NCI-H510A treated with DMSO at 0.1 percent for 48 hours (cell line): ENCODE measurements around the gene CYP19A1.
"Not testable (repeated sequence)": the region's sequence is repeated elsewhere in the genome, so short reads cannot be mapped to it uniquely, and the experiment has no call there.

Experiments used
- DNase-seq: peaks from one replicate; lab custom pipeline; 2025; lab: John Stamatoyannopoulos, UW

Gene CYP19A1

DNA sequence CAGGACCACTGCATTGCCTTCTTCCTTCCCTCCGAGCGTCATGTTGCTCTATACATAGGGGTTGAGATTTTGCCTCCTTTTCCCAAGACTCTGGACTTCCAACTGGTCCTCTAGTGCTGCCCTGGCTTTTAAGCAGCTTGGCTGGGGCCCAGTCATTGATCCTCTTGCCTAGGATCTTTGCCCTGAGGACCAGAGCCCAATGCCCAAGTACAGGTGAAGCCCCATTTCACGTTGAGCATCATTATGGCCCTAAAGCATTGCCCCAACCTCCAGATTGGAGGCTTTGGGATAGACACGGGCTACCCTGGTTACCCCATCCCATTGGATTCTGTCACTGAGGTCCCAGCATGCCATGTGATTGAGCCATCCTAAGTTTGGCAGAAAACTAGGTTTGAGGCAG is 47.7 kb downstream of the CYP19A1 start:
- DNase-seq: no peak

DNA sequence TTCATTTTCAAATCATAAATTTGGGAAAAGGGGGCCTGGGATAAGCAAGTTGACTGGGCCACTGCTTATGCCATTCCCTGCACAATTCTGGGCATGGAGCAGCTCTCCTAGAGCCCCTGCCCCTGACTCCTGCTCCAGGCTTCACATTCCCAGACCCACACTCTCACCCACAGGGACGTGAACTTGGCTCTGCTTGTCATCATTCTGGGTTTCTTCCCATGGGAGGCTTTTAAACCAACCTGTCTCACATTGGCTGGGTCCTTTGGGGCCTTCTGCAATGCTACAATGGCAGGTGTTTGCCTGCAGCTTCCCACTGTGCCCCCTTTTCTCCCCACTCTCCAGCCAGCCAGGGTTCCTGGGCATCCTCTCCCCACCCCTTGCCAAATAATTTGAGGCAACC is 49.1 kb downstream of the CYP19A1 start:
- DNase-seq: no peak

DNA sequence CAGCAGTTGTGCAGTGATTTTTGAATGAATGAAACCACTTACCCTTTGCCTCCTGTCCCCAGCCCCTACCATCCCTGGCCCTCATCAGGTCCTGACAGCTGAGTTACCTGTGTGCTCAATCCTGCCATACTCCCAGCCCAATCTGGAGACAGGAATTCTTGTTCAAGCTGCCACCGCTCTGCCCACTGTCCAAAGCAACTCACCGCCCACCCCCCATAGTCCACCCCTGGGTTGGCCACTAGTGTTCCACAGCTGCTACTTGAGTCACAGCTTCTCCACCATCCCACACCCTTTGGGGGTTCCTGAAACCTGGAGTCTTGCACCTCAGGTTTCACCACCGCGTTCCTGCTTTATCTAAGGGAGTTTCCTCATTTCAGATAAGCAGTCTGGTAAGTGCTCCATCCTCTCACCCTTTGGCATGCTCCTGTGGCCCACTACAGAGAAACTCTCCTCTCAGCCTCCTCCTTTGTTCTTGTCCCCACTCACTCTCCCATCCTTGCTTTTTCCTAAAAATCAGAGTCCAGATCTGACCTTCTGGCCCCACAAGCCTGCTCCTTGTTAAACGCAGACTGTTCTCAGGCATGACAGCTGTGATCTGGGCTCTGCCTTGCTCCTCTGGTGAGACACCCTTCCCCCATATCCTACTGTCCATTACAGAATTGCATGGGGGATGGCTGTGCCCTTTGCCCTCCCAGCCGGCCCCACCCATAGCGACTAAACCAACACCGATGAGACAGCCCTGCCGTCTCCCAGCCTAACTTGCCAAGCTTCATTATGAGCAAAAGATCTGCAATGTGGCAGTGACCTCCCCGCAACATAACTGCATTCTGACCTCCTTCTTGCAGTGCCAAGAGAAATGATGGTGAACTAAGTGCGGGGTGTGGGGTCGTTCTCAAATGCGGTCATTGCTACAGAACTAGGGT is 50.0 kb downstream of the CYP19A1 start:
- DNase-seq: no peak

DNA sequence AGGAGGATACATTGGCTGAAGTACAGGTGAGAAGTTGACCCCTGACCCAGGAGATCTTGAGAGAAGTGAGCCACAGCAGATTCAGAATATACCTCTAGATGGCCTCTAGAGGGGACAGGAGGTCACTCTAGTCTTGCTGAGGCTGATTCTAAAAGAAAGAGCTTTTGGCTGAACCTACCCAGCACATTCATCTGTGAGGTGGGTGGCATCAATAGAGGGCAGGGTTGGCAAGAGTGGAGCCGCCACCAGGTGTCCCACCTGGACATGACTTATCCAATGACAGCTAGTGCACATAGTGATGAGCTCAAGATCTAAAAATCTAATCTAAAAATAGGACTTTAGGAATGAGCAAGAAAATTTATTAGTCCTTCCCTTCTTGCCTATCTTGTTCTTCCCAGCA is 51.6 kb downstream of the CYP19A1 start:
- DNase-seq: no peak

DNA sequence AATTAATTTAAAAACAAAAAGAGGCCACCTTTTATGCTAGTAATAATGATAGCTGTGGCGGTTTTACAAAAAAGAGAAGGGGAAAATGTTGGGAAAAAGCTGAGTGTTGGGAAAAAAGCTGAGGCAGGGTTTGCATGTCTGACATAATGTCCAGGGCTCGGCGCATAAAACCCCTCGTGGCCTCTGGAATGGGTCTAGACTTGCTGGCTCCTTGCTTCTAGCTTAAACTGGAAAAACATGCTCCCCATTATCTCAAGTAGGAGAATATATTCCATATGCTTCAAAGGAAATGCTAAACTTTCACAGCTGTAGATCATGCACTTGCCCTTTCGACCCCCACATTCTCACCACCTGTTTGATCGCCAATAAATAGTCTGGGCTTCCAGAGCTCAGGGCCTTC is 53.0 kb downstream of the CYP19A1 start:
- DNase-seq: no peak

DNA sequence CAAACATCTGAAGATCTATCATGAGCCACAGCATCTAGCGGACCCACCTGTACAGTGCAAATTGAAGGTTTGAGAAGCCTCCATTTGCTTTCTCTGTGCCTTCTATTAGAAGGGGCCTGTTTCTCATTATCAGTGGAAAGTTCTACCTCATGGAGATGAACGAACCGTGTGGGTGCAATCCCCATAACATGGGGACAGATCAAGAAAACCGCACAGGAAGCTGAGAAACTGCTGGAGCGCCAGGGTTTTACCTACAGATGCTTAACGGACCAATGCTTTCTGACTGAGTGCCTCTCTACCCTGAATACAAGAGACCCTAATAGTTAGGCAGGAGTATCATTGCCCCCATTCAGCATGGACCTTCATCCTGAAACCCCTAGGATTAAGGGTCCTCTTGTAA is 53.5 kb downstream of the CYP19A1 start:
- DNase-seq: no peak

DNA sequence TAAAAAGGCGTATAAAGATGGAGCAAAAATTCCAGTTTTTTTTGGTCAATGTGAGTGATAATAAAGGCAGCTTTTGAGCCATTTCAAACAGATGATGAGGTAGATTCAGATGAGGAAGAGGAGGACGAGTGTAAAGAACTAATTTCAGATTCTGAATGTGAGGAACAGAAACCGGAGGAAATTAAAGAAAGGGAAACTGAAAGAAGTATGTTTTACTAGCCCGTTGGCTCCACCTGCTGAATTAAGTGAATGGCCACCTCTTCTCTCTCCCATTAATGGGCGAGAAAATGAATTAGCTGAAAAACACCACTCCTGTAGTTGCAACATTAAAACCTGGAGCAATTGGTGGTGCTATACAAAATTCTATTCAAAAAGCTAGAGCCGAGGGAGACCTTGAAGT is 55.4 kb downstream of the CYP19A1 start:
- DNase-seq: no peak

DNA sequence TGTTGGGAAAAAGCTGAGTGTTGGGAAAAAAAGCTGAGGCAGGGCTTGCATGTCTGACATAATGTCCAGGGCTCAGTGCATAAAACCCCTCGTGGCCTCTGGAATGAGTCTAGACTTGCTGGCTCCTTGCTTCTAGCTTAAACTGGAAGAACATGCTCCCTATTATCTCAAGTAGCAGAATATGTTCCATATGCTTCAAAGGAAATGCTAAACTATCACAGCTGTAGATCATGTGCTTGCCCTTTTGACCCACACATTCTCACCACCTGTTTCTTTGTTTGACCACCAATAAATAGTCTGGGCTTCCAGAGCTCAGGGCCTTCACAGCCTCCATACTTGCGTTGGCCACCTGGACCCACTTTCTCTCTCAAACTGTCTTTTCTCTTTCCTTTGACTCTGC is 56.2 kb downstream of the CYP19A1 start:
- not testable (repeated sequence) for DNase-seq

DNA sequence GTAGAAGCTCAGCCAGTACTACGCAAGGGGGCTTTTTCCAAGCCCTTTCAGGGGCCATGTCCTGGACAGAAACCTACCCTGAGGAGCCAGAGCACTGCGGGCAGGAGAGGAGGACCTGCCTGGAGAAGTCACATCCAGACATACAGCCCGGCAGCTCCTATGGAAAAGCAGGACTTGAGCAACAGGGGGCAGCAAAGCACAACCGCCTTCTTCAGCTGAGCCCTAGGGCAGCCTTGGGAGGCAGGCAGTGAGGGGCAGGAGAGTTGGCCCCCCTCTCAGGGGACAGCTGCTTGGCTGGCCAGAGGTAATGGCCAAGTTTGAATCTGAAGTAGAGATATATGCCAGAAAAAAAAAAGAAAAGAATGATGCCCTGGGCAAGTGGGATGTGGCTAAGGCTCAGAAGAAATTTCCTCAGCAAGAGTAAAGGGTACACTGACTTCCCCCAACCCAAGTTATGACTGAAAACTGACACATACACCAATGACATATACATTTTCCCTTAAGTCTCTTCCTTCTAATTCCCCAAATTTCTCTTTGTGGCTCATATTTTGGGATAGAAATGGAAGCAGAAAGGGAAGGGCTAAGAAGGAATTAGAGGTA is 56.9 kb downstream of the CYP19A1 start:
- DNase-seq: peak; percentile 41

DNA sequence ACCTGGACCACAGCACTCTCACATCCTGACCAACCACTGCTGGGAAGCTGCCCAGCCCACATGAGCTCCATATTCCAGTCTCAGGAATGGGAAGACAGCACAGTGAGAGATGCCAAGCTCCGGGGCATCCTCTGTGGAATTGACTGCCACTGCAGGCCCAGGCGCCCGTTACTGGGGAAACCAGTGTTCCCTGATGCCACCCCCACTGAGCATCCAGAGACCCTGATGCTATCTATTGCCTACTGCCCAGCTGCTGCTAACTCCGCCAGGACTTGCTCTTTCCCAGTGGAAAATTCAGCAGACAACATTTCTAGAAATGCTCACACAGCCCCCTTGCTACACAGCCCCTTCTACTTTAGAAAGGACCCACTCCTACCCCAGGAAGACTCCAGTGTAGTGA is 57.6 kb downstream of the CYP19A1 start:
- DNase-seq: no peak

DNA sequence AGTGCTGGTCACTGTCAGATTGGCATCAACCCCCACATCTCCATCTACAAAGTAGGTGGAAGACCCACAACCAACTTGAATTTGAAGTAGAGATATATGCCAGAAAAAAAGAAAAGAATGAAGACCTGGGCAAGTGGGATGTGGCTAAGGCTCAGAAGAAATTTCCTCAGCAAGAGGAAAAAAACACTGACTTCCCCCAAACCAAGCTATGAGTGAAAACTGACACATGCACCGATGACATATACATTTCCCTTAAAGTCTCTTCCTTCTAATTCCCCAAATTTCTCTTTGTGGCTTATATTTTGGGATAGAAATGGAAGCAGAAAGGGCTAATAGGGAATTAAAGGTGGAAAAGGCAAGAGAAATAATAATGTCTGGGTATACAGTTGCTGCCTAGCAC is 59.0 kb downstream of the CYP19A1 start:
- no peak for DNase-seq

DNA sequence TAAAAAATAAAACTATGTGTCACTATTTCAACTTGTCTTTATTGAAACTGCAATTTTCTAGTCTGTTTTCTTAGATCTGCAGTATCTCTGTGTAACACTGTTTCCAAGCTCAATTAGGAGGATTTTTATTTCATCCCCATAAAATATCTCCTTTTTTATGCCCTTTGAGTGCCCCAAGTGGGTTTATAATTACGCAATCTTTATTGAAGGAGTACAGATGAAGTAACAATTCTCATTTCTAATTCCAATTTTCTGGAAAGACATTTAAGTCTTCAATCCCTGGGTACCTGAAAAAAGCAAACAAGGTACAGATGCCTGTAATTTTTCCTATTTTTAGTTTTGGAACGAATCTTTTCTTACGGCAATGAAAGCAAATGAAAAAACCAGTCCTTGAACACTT is 61.3 kb downstream of the CYP19A1 start:
- DNase-seq: no peak

DNA sequence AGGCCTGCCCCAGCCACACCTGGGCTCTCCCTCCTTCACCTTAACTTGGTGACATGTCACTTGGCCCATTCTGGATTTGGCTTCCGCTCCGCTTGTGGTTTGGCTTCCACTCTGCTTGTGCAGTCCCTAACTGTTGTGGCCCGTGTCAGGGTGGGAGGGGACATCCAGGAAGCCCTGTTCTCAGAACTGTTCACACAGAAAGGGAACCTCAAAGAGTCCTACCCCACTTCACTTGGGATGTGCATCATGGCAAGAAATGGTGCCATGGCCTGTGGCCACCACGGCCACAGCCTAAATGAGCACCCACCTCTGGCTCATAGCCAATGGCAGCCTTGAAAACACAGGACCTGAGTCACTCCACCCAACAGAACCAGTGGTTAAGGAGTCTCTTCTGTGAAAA is 63.4 kb downstream of the CYP19A1 start:
- no peak for DNase-seq

DNA sequence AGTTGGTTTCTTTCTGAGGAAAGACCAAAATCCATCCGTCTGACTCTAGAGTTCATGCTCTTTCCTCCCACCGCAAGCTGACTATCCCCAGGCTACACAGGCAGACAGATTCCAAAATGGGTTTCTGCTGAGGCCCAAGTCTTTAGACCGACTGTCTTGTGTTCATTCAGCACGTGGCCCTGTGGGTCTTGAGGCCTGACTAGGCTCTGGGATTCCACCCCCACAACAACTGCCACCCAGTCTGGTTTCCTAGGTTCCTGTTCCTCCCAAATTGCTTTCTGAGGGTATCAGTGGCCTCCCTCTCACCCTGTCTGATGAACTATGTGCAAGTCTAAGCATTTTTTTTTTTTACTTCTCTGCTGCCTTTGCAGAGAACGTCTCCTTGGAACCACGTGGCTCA is 67.7 kb downstream of the CYP19A1 start:
- no peak for DNase-seq

DNA sequence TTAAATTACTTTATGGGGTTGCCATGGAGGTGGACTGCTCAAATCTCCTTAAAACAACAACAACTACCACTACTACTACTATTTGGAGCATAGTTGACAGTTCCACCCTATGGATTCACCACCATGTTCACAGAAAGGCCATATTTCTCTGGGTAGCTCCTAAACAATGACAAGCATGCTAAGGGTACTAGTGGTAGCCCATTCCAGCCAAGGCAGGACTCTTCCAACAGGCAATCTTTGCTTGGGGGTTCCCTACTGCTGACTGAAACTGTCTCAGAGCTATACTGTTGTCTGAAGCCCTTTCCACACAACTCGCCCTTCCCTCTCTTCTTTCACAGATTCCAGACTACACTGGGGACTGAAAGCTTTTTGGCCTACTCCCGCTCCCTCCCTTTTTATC is 68.9 kb downstream of the CYP19A1 start:
- no peak for DNase-seq

DNA sequence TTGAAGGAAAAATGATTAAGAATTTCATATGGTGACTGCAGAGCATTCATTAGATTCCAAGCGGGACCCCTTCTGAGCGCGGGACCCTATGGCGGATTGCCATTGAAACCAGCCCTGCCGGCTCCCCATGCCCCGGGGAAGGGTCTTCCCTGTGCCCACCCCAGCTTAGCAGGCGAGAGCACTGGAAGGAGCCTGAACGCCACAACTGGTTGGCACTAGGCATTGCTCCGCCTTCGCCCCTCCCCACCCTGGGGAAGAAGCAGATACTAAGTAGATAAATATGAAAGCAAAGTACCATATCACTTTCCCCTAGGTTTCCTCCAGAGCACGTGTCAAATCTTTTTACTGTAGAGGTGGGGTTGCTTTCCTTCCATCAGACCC is 70.7 kb downstream of the CYP19A1 start:
- DNase-seq: no peak

DNA sequence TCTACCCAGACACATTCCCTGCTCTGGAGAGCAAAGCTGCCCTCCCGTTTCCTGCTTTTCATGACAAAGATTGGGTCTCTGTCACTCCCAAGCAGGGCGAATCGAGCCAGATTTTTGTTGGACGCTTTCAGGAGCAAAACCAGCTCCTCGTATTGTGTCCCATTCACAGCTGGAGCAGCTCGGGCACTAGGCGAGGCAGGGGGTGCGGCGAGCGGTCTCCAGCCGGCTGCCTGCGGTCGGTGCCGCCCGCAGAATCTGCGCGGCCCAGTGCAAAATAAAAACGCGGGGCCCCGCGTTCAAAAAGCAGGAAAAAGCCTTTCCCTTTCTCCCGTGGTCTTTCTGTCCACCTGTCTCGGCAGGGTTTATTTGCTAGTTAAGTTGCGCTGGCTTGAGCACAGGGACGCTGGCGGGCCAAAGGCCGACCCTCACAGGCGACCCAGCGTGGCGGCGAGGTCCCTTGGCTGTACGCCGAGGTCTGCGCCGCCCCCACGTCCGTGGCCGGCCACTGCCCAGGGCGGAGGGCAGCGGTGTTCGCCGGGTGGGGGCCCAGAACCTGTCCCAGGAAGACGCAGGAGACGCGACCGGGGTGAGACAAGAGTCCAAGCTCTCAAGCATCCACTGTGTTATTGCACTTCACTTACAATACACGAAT is 71.2 kb downstream of the CYP19A1 start:
- DNase-seq: no peak

DNA sequence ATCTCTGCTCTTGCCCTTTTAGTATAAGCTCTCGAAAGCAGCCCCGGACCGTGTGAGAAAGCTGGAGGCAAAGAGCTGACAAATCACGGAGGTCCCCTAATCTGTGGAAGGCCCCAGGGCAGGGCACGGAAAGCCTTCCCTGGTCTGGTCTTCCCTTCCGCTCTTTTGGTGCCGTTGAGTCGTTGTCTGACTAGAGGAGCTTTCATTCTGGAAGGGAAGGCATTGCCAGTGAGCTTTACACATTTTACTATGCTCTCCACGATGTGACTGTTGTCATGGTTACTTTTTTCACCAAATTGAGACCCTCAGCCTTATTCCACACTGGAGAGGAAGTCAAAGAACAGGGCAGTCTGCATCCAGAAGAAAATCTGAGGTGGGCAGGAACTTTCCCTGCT is 71.7 kb downstream of the CYP19A1 start:
- DNase-seq: no peak

DNA sequence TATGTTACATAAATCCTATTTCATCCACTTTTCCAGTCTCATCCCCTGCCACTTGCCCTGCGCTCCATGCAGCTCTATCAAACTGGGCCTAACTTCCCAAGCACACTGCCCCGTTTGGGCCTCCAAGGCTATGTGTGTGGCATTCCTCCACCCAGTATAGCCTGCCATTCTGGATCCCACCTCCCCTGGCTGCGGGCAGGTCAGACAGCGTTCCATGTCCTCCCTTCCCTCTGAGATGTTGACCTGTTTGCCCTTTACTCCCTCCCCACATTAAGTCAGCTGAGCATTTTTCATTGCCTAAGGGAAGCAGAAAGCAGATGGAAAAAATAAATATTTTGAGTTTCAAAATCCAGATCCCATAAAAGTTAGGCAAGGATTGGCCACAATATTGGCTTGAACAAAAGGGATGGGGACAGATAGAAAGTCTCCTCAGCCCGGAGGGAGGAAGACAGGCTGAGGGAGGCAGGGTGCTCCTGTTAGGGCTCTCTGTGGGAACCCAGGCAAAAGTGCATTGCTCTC is 73.3 kb downstream of the CYP19A1 start:
- DNase-seq: no peak

DNA sequence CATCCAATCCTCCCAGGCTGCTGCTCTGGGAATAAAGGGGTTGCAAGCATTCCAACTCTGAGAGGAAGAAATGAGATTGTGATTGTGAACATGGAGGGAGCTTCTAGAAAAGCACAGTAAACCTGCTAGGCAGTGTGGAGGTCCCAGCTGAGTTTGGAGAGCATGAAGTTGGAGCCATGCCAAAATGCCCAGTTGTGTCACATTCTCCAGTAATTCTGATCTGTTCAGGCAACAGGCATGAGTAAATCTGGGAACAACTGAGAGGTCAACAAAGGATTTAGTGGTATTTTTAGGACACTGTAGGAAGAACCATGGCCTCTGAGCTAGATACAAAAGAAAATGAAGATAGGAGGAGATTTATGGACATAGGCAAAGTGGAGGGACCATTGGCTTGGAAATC is 74.7 kb downstream of the CYP19A1 start:
- no peak for DNase-seq

DNA sequence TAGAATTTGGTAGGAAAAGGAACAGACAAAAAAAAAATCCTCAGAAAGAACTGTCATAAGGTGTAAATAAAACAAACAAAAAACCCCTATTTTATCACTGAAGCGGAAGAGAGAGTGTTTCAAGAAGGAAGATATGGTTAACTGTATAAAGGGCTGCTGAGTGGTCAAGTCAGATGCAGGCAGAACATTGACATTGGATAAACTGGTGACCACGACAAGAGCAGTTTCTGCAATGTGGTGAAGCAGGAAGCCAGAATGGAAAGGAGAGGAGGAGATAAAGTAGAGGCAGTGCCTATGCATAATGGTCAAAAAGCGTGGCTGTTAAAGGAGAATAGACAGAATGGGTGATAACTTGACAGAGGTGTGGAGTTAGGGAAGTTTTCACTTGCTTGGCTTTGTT is 75.3 kb downstream of the CYP19A1 start:
- DNase-seq: no peak

DNA sequence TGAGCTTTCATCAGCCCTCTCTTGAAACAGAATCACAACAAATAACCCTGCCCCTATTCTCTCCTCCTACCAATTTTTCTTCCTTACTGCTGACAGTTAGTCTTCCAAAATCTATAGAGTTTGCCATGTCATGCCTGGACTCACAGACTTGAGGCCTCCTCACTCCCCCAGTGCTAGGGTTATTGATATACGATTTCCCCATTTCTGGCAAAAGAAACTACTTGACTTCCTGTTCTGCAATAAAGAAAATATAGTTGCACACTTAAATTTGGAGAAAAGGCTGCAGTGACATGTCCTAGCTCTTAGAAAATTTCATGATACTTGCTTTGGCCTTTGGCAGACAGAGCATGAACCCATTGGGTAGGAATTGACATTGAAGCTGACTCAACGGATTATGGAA is 75.9 kb downstream of the CYP19A1 start:
- DNase-seq: no peak

DNA sequence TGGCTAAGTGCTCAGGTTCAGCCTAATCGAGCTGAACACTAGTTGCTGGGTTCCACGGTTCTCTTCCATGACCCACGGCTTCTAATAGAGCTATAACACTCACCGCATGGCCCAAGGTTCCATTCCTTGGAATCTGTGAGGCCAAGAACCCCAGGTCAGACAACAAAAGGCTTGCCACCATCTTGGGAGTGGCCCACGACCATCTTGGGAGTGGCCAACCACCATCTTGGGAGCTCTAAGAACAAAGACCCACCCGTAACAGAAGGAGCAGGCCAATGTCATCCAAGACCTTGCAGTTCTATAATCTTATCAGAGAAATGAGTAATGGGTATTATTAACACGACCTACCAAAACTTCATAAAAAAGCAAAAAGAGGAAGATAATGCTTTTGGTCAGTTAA is 77.3 kb downstream of the CYP19A1 start:
- not testable (repeated sequence) for DNase-seq
